IPS DF 6.9 (cell line): ENCODE measurements around the gene ACTR10.

ENCODE experiments used
- DNase-seq: peaks from one replicate; pipeline ENCODE4 v3.0.0-alpha.2; 2013; ENCODE audit warnings: low read depth, low spot score
- H3K27ac ChIP-seq: one replicate; pipeline ENCODE4 v1.5.1; 2013; ENCODE audit warnings: low read length, control low read depth
- H3K27me3 ChIP-seq: 2 replicates; pipeline ENCODE4 v1.6.1; 2013; ENCODE audit warnings: mild to moderate bottlenecking, low read length; ENCODE audit not compliant: control insufficient read depth, insufficient read depth
- H3K36me3 ChIP-seq: 2 replicates; pipeline ENCODE4 v1.6.1; 2013; ENCODE audit warnings: low read length; ENCODE audit not compliant: control insufficient read depth, insufficient read depth
- H3K4me1 ChIP-seq: 2 replicates; pipeline ENCODE4 v1.6.1; 2013; ENCODE audit warnings: low read length; ENCODE audit not compliant: control insufficient read depth, insufficient read depth
- H3K4me3 ChIP-seq: 2 replicates; pipeline ENCODE4 v1.5.1; 2013; ENCODE audit warnings: mild to moderate bottlenecking, low read length
- H3K9me3 ChIP-seq: 2 replicates; pipeline ENCODE4 v1.6.1; 2013; ENCODE audit warnings: low read length, inconsistent platforms; ENCODE audit not compliant: control insufficient read depth, insufficient read depth
- WGBS: extraction: QIAGEN DNeasy Blood & Tissue Kit; methylation state at CpG from one replicate; pipeline ENCODE4 v1.1.7; 2013; ENCODE audit warnings: mixed read lengths, missing lambda C conversion rate; ENCODE audit not compliant: insufficient read length, insufficient coverage; 5-methylcytosine and 5-hydroxymethylcytosine counted together

Gene ACTR10

DNA sequence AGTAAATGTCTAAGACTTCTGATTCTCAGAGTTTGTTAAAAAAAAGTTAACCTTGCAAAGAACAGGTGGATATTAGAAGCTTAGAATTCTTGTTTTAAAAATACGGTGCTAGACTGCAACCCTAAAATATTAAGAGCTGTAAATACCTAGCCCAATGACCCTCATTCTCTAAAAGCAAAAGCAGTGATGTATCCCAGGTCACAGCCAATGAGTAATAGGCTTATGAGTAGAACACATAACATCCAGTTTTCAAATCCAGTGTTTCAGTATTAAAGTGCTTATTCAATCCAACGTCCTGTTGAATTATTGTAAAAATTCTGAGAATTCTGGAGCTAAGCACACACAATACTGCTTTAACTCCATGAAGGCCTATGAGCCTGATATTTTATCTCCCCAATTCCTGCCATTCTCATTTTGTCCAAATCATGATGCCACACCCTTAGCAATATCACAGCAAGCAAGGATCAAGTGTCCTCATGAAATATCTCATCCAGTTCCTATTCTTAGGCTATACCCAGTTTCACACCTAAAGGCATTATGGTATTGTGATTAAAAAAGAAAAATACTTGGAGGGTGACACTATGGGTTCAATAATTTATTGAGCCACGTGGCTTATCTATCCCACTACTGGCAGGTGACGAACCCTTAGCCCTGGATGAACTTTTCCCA lies 83.1 kb downstream of the ACTR10 start:
- Histone ChIP-seq H3K4me1 (no peaks in the 10 kb centered on the region), H3K9me3 (no peaks in the 10 kb centered on the region), H3K27me3 (no peaks in the 10 kb centered on the region), H3K4me3 (no peak overlapping the region), H3K36me3 (peaks cover 6% of the 10 kb centered on the region; the same call in 1 of the 2 replicates), H3K27ac (no peak overlapping the region)
- no CpG with 5 or more reads among the region's 4 CpGs for WGBS
- no peak for DNase-seq

DNA sequence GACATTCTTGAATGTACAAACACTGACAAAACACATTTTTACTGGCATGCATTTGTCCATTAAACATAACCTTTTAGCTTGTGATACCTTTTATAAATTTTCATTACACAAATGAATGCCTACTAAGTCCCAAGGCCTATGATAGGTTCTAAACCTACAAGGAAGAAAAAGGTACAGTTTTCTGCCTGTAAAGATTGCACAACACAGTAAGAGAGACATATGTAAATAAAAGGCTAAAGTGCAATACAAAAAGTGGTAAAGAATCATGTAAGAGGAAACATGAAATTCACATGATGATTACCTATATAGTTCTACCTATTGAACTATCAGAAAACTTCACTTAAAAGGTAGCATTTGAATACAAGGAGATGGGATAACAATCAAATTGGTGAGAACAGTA lies 83.8 kb downstream of the ACTR10 start:
- no peaks in the 10 kb centered on the region for H3K4me1 ChIP-seq
- peaks cover 6% of the 10 kb centered on the region; the same call in 1 of the 2 replicates for H3K36me3 ChIP-seq
- no peaks in the 10 kb centered on the region for H3K9me3 ChIP-seq
- H3K27ac ChIP-seq = no peak overlapping the region
- no peak for DNase-seq
- no peak overlapping the region for H3K4me3 ChIP-seq
- no peaks in the 10 kb centered on the region for H3K27me3 ChIP-seq

DNA sequence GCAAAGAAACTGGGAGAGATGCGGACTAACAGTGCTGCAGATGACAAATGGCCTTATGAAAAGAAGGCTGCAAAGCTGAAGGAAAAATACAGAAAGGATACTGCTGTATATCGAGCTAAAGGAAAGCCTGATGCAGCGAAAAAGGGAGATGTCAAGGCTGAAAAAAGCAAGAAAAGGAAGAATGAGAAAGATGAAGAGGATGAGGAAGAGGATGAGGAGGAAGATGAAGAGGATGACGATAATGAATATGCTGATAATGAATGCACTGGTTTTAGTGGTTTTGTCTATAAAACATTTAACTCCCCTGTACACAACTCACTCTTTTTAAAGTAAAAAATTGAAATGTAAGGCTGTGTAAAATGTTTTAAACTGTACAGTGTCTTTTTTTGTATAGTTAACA lies 85.2 kb downstream of the ACTR10 start:
- no peaks in the 10 kb centered on the region for H3K9me3 ChIP-seq
- no peak overlapping the region for H3K27ac ChIP-seq
- no peak for DNase-seq
- H3K4me3 ChIP-seq = no peak overlapping the region
- no peaks in the 10 kb centered on the region for H3K27me3 ChIP-seq
- 100% methylated on average over 1 of the region's 4 CpGs for WGBS
- H3K4me1 ChIP-seq = no peaks in the 10 kb centered on the region
- H3K36me3 ChIP-seq = peaks cover 6% of the 10 kb centered on the region; the same call in 1 of the 2 replicates
